ENCODE measurements around the gene GPR108. TPM values are rescaled to one million over a fixed set of nuclear protein-coding genes. Genes with fewer than 3 reads are reported as not detected.
"Not testable (repeated sequence)": the region's sequence is repeated elsewhere in the genome, so short reads cannot be mapped to it uniquely, and the experiment has no call there.

Gene GPR108
- total RNA-seq, 1 experiment from 2014 or later: 41.8 TPM

DNA sequence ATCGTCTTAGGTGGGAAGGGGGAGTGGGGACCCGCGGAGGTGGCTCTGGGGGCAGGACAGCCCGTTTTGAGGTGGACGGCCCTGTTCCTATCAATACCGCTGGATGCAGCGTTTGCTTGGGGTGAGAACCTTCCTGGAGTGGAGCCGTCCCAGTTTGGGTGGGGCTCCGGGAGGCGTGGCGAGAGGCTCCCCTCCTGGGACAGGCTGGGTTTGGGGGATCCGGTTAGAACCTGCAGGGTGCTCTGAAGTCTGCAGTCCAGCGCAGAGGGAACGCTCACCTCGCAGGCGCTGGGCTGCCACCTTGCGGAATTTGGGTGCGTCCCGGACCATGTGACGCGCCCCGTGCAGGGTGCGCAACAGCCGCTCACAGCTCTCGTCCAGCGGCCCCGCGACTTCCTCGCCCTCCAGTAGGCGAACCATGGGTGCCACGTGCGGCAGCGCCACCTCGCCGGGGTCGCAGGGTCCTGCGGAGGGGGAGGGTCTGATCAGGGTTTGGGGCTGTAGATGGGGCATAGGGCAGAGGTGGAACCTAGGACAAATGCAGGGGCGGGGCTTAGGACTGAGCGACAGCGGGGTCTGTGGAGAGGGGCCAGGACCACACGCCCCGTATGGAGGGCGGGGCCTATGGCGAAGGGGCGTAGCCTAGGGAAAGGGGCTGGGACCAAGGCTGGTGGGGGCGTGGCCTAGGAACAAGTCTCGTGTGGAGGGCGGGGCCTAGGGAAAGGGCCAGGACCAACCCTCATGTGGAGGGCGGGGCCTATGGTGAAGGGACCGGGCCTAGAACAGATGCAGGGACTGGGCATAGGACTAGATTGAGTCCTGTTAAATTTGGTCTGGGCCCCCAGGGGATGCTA is 16.0 kb upstream of the GPR108 start:
- Histone ChIP-seq H4K20me1 (ENCODE audit: insufficient read depth, low read depth, low read length) (no peaks in the 10 kb centered on the region), H3K27me3 (ENCODE audit: low read length) (no peaks in the 10 kb centered on the region), H3K4me3 (ENCODE audit: low read length) (peak overlapping the region; percentile 50; the same call in 1 of the 2 replicates), H3K27ac (ENCODE audit: low read length) (0 out of 2 replicates have a peak overlapping the region, but pooled peaks have one; percentile 17), H3K9ac (ENCODE audit: low read length) (peak overlapping the region; percentile 56), H3K9me2 (replicated peaks; ENCODE audit: insufficient read depth, low read length) (no peaks in the 10 kb centered on the region), H3K4me1 (ENCODE audit: low read length) (peaks cover 6% of the 10 kb centered on the region), H2AFZ (ENCODE audit: low read length) (peak overlapping the region; percentile 61; the same call in 1 of the 2 replicates), H3K79me2 (ENCODE audit: low read length) (no peaks in the 10 kb centered on the region), H3K9me3 (ENCODE audit: low read length) (no peaks in the 10 kb centered on the region), H3K4me2 (ENCODE audit: low read depth, low read length, poor library complexity, severe bottlenecking) (peak overlapping the region; percentile 68), H3K36me3 (ENCODE audit: insufficient read depth, low read length) (no peaks in the 10 kb centered on the region)
- DNase-seq: peak; percentile 98

DNA sequence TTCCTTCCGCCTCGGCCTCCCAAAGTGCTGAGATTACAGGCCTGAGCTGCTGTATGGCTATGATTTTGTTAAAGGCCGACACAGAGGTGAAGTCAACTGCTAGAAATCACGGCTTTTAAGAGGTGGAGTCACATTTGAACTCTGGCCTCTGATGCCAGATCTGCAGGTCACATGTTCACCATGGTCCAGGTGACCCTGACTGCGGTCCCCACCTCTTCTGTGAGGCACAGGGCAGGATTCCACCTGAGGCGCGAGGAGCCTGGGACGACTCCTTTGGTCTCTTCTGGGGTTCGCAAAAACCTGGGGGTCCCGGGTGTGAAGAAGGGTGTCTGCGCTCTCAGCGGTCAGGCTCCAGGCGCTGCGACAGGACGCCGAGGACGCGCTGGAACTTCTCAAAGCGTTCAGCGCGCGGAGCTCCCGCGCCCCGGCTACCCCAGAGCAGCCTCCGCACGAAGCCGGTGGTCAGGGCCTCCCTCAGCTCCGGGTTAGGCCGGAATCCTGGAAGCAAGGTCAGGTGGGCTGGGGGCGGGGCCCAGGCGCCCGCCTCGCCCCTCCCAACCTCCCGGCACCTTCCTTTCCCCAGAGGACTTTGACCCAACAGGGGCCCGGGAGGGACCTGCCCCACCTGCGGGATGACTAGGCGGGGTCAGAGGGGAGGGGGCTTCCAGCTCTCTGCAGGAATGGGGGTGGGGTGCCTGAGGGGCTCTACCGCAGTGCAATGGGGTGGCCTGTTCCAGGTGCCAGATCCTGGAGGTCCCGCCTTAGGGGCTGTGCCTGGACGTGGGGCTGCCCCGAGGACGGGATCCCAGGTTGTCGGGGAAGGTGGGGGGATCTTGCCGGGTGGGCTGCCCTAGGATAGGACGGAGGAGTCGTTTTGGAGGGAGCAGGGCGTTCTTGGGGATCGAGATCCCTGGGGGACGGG is 15.1 kb upstream of the GPR108 start:
- Histone ChIP-seq H3K27ac (ENCODE audit: low read length) (0 out of 2 replicates have a peak overlapping the region, but pooled peaks have one; percentile 17), H3K4me3 (ENCODE audit: low read length) (peak overlapping the region; percentile 50; the same call in 1 of the 2 replicates)

DNA sequence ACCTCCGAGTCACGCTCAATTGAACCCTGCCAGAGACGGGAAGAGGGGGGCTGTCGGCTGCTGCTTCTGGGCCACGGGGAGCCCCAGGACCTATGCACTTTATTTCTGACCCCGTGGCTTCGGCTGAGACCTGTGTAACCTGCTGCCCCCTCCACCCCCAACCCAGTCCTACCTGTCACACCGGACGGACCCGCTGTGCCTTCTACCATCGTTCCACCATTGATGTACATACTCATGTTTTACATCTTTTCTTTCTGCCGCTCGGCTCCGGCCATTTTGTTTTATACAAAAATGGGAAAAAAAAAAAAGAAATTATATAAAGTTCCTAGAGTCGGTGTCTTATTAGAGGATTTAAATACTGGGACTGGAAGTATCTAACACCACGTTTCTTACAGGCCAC is 13.8 kb upstream of the GPR108 start:
- DNase-seq: no peak
- H3K36me3 ChIP-seq (ENCODE audit: insufficient read depth, low read length): no peaks in the 10 kb centered on the region
- H3K79me2 ChIP-seq (ENCODE audit: low read length): no peaks in the 10 kb centered on the region
- H3K9me3 ChIP-seq (ENCODE audit: low read length): no peaks in the 10 kb centered on the region
- H3K4me1 ChIP-seq (ENCODE audit: low read length): peaks cover 6% of the 10 kb centered on the region
- no peak overlapping the region for H3K4me3 ChIP-seq (ENCODE audit: low read length)
- no peak overlapping the region for H3K9ac ChIP-seq (ENCODE audit: low read length)
- no peak overlapping the region for H3K27ac ChIP-seq (ENCODE audit: low read length)
- H4K20me1 ChIP-seq (ENCODE audit: insufficient read depth, low read depth, low read length): no peaks in the 10 kb centered on the region
- no peak overlapping the region for H2AFZ ChIP-seq (ENCODE audit: low read length)
- no peak overlapping the region for H3K4me2 ChIP-seq (ENCODE audit: low read depth, low read length, poor library complexity, severe bottlenecking)
- no peaks in the 10 kb centered on the region for H3K9me2 ChIP-seq (replicated peaks; ENCODE audit: insufficient read depth, low read length)
- H3K27me3 ChIP-seq (ENCODE audit: low read length): no peaks in the 10 kb centered on the region

More for the DNA sequence above, 15.1 kb upstream of the GPR108 start:
- H3K9me3 ChIP-seq (ENCODE audit: low read length): no peaks in the 10 kb centered on the region
- peaks cover 6% of the 10 kb centered on the region for H3K4me1 ChIP-seq (ENCODE audit: low read length)
- H3K36me3 ChIP-seq (ENCODE audit: insufficient read depth, low read length): no peaks in the 10 kb centered on the region
- H3K4me2 ChIP-seq (ENCODE audit: low read depth, low read length, poor library complexity, severe bottlenecking): peak overlapping the region; percentile 68
- H2AFZ ChIP-seq (ENCODE audit: low read length): peak overlapping the region; percentile 61; the same call in 1 of the 2 replicates
- no peaks in the 10 kb centered on the region for H3K79me2 ChIP-seq (ENCODE audit: low read length)
- no peaks in the 10 kb centered on the region for H3K9me2 ChIP-seq (replicated peaks; ENCODE audit: insufficient read depth, low read length)
- H3K27me3 ChIP-seq (ENCODE audit: low read length): no peaks in the 10 kb centered on the region
- H3K9ac ChIP-seq (ENCODE audit: low read length): peak overlapping the region; percentile 56
- no peaks in the 10 kb centered on the region for H4K20me1 ChIP-seq (ENCODE audit: insufficient read depth, low read depth, low read length)
- DNase-seq: no peak

DNA sequence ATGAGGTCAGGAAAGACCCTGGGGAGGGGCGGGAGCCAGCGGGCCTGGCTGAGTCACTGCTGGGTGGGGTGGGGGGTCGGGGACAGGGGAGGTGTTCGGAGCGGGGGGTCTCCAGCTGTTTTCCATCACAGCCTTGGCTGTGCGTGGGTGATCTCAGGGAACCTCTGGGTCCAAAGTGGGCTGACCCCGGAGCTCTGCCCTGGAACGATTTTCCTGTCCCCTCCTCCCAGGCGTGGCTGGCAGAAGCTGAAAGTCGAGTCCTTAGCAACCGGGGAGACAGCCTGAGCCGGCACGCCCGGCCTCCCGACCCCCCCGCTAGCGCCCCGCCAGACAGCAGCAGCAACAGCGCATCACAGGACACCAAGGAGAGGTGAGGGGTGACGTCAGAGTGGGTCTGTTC is 12.7 kb upstream of the GPR108 start:
- no peak for DNase-seq
- no peaks in the 10 kb centered on the region for H3K79me2 ChIP-seq (ENCODE audit: low read length)
- no peaks in the 10 kb centered on the region for H3K9me2 ChIP-seq (replicated peaks; ENCODE audit: insufficient read depth, low read length)
- no peak overlapping the region for H3K9ac ChIP-seq (ENCODE audit: low read length)
- H2AFZ ChIP-seq (ENCODE audit: low read length): no peak overlapping the region
- no peak overlapping the region for H3K4me2 ChIP-seq (ENCODE audit: low read depth, low read length, poor library complexity, severe bottlenecking)
- H3K4me1 ChIP-seq (ENCODE audit: low read length): peaks cover 6% of the 10 kb centered on the region
- no peaks in the 10 kb centered on the region for H4K20me1 ChIP-seq (ENCODE audit: insufficient read depth, low read depth, low read length)
- no peak overlapping the region for H3K4me3 ChIP-seq (ENCODE audit: low read length)
- H3K36me3 ChIP-seq (ENCODE audit: insufficient read depth, low read length): no peaks in the 10 kb centered on the region
- H3K27me3 ChIP-seq (ENCODE audit: low read length): no peaks in the 10 kb centered on the region
- H3K27ac ChIP-seq (ENCODE audit: low read length): no peak overlapping the region
- H3K9me3 ChIP-seq (ENCODE audit: low read length): no peaks in the 10 kb centered on the region

DNA sequence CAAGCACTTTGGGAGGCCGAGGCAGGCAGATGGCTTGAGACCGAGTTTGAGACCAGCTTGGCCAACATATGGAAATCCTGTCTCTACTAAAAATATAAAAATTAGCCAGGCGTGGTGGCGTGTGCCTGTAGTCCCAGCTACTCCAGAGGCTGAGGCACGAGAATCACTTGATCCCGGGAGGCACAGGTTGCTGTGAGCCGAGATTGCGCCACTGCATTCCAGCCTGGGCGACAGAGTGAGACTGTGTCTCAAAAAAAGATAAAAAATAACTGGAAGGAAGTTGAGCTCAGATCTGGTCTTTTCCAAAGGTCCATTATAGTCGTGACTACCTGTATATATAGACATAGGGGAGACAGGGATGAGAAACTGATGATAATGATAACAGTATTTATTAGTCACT is 11.2 kb upstream of the GPR108 start:
- H3K9me2 ChIP-seq (replicated peaks; ENCODE audit: insufficient read depth, low read length); H3K4me1 ChIP-seq (ENCODE audit: low read length); H4K20me1 ChIP-seq (ENCODE audit: insufficient read depth, low read depth, low read length); H3K4me2 ChIP-seq (ENCODE audit: low read depth, low read length, poor library complexity, severe bottlenecking); H3K9me3 ChIP-seq (ENCODE audit: low read length); DNase-seq; H3K79me2 ChIP-seq (ENCODE audit: low read length); H3K4me3 ChIP-seq (ENCODE audit: low read length); H2AFZ ChIP-seq (ENCODE audit: low read length); H3K36me3 ChIP-seq (ENCODE audit: insufficient read depth, low read length); H3K27ac ChIP-seq (ENCODE audit: low read length); H3K27me3 ChIP-seq (ENCODE audit: low read length); H3K9ac ChIP-seq (ENCODE audit: low read length): not testable (repeated sequence)

DNA sequence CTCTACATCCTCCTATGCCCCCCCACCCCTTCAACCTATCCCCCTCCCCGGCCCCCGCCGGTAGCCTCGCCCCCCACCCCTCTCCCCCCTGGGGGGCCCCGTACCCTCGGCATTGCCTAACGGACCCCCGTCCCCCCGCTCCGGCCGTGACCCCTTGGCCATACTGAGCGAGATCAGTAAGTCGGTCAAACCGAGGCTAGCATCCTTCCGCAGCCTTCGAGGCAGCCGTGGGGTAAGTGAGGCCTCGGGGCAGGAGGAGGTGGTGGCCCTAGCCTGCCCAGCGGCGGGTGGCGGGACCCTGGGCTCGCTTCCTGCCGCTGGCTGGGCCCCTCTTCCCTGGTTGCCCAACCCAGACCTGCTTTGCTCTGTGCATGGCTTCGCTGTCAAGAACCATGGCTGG is 8.6 kb upstream of the GPR108 start:
- no peaks in the 10 kb centered on the region for H3K9me2 ChIP-seq (replicated peaks; ENCODE audit: insufficient read depth, low read length)
- peaks cover 6% of the 10 kb centered on the region for H3K4me1 ChIP-seq (ENCODE audit: low read length)
- H3K36me3 ChIP-seq (ENCODE audit: insufficient read depth, low read length): no peaks in the 10 kb centered on the region
- DNase-seq: no peak
- H3K27ac ChIP-seq (ENCODE audit: low read length): no peak overlapping the region
- no peak overlapping the region for H3K4me2 ChIP-seq (ENCODE audit: low read depth, low read length, poor library complexity, severe bottlenecking)
- no peaks in the 10 kb centered on the region for H3K9me3 ChIP-seq (ENCODE audit: low read length)
- H3K4me3 ChIP-seq (ENCODE audit: low read length): no peak overlapping the region
- H3K9ac ChIP-seq (ENCODE audit: low read length): no peak overlapping the region
- H3K27me3 ChIP-seq (ENCODE audit: low read length): no peaks in the 10 kb centered on the region
- no peak overlapping the region for H2AFZ ChIP-seq (ENCODE audit: low read length)
- no peaks in the 10 kb centered on the region for H3K79me2 ChIP-seq (ENCODE audit: low read length)
- no peaks in the 10 kb centered on the region for H4K20me1 ChIP-seq (ENCODE audit: insufficient read depth, low read depth, low read length)

DNA sequence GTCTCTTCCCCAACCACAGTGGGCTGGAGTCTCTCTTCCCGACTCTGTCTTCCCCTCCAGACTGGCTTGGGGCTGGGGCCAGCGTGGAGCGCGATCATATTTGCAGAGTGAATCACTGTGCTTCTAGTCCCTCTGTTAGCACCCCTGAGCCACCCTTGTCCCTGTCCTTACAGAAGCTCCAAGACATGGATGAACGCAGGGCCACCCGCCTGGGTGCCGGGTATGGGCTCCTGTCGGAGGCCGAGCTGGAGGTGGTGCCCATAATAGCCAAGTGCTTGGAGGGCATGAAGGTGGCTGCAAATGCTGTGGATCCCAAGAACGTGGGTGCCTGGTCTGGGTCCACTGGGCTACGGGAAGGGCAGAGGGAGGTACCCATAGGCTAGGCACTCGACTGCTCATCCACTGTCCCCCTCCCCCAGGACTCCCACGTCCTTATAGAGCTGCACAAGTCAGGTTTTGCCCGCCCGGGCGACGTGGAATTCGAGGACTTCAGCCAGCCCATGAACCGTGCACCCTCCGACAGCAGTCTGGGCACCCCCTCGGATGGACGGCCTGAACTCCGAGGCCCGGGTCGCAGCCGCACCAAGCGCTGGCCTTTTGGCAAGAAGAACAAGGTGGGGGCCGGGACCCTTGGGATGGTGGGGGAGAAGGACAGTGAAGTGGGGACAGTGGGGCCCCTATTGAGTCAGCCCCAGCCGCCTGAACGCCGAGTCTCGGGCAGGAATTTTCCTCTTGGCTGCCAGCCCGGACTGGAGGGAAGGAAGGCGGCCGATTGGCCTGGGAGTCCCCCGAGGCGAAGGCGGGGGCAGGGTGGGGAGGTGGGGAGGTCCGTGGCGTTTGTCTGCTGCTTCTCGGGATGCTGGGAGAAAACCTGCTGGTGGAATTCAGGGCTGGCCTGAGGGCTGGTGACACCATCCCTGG is 7.3 kb upstream of the GPR108 start:
- H3K4me1 ChIP-seq (ENCODE audit: low read length): peaks cover 19% of the 10 kb centered on the region
- H3K4me3 ChIP-seq (ENCODE audit: low read length): no peak overlapping the region
- H3K4me2 ChIP-seq (ENCODE audit: low read depth, low read length, poor library complexity, severe bottlenecking): no peak overlapping the region
- no peaks in the 10 kb centered on the region for H3K79me2 ChIP-seq (ENCODE audit: low read length)
- H3K9me2 ChIP-seq (replicated peaks; ENCODE audit: insufficient read depth, low read length): no peaks in the 10 kb centered on the region
- H3K9ac ChIP-seq (ENCODE audit: low read length): no peak overlapping the region
- H3K27ac ChIP-seq (ENCODE audit: low read length): no peak overlapping the region
- no peaks in the 10 kb centered on the region for H3K27me3 ChIP-seq (ENCODE audit: low read length)
- no peaks in the 10 kb centered on the region for H4K20me1 ChIP-seq (ENCODE audit: insufficient read depth, low read depth, low read length)
- DNase-seq: no peak
- H2AFZ ChIP-seq (ENCODE audit: low read length): no peak overlapping the region
- no peaks in the 10 kb centered on the region for H3K9me3 ChIP-seq (ENCODE audit: low read length)
- no peaks in the 10 kb centered on the region for H3K36me3 ChIP-seq (ENCODE audit: insufficient read depth, low read length)
